Calu3 (cell line): ENCODE measurements around the gene ITPKB. TPM values are rescaled to one million over a fixed set of nuclear protein-coding genes. Genes with fewer than 3 reads are reported as not detected.

Experiments
- BruUV-seq: library from RNA; stranded (reverse); fragments of 400-500 nt; replicated peaks from 2 replicates; lab custom pipeline; 2021; lab: Mats Ljungman, UMichigan
- CTCF ChIA-PET: fragments of 300-600 bp; sonication (Branson Sonifier 250); formaldehyde crosslinking; loops from one replicate; lab custom pipeline; 2022; ENCODE audit warnings: antibody characterized with exemption; lab: Charles Lee
- DNase-seq: peaks from one replicate; pipeline ENCODE4 v3.0.0; 2022
- H3K27ac Mint-ChIP-seq: one replicate; pipeline ENCODE4 v1.8.0; 2022; ENCODE audit warnings: mixed read lengths; ENCODE audit not compliant: unreplicated experiment
- H3K27me3 Mint-ChIP-seq: one replicate; pipeline ENCODE4 v1.8.0; 2022; ENCODE audit warnings: mixed read lengths; ENCODE audit not compliant: unreplicated experiment
- H3K36me3 Mint-ChIP-seq: one replicate; pipeline ENCODE4 v1.8.0; 2022; ENCODE audit warnings: mild to moderate bottlenecking, moderate library complexity, mixed read lengths; ENCODE audit not compliant: insufficient read depth, unreplicated experiment
- H3K4me1 Mint-ChIP-seq: one replicate; pipeline ENCODE4 v1.8.0; 2022; ENCODE audit warnings: mild to moderate bottlenecking, low read depth, mixed read lengths; ENCODE audit not compliant: unreplicated experiment
- H3K4me3 Mint-ChIP-seq: one replicate; pipeline ENCODE4 v1.8.0; 2022; ENCODE audit warnings: mild to moderate bottlenecking, low read depth, moderate library complexity, mixed read lengths; ENCODE audit not compliant: unreplicated experiment
- H3K9me3 Mint-ChIP-seq: one replicate; pipeline ENCODE4 v1.8.0; 2022; ENCODE audit warnings: low read depth, mixed read lengths; ENCODE audit not compliant: unreplicated experiment
- CTCF ChIP-seq: fragments of 200-600 bp; IDR thresholded peaks from one replicate; pipeline ENCODE4 v1.8.0; 2022; ENCODE audit warnings: antibody characterized with exemption; ENCODE audit not compliant: unreplicated experiment
- intact Hi-C: fragments of 100-400 bp; cut with micrococcal nuclease; formaldehyde crosslinking; loops from one replicate; pipeline ENCODE4 v1.10.0; 2022; ENCODE audit not compliant: unreplicated experiment
- total RNA-seq: library from RNA; stranded (reverse); gene quantifications from 2 replicates; pipeline ENCODE4 v1.2.3, GENCODE V29; 2022

Gene ITPKB
- total RNA-seq, 1 experiment from 2014 or later, result 11.8 TPM

- no peak for TF ChIP-seq CTCF
- H3K27ac Mint-ChIP-seq, result no peak overlapping the region
- no TSS peak for BruUV-seq
- no peaks in the 10 kb centered on the region for H3K4me1 Mint-ChIP-seq
- intact Hi-C loops, result no loop called here
- CTCF ChIA-PET, result no interaction called here
- no peaks in the 10 kb centered on the region for H3K27me3 Mint-ChIP-seq
- no peaks in the 10 kb centered on the region for H3K9me3 Mint-ChIP-seq
- no peak for DNase-seq
- H3K4me3 Mint-ChIP-seq, result no peak overlapping the region
- no peaks in the 10 kb centered on the region for H3K36me3 Mint-ChIP-seq
Measured at GRCh38 chr1:226658546-226659125, 80.4 kb downstream of the ITPKB start.

GRCh38 chr1:226657895-226658545 is 81.1 kb downstream of the ITPKB start:
- H3K4me1 Mint-ChIP-seq, result no peaks in the 10 kb centered on the region
- no TSS peak for BruUV-seq
- H3K9me3 Mint-ChIP-seq, result no peaks in the 10 kb centered on the region
- intact Hi-C loops, result no loop called here
- no peak for TF ChIP-seq CTCF
- no peaks in the 10 kb centered on the region for H3K36me3 Mint-ChIP-seq
- DNase-seq, result no peak
- no peaks in the 10 kb centered on the region for H3K27me3 Mint-ChIP-seq
- H3K4me3 Mint-ChIP-seq, result no peak overlapping the region
- CTCF ChIA-PET, result no interaction called here
- H3K27ac Mint-ChIP-seq, result no peak overlapping the region

GRCh38 chr1:226656601-226657277 is 82.3 kb downstream of the ITPKB start:
- no peaks in the 10 kb centered on the region for H3K27me3 Mint-ChIP-seq
- no peaks in the 10 kb centered on the region for H3K4me1 Mint-ChIP-seq
- no peak overlapping the region for H3K4me3 Mint-ChIP-seq
- intact Hi-C loops, result no loop called here
- no peak overlapping the region for H3K27ac Mint-ChIP-seq
- DNase-seq, result no peak
- CTCF ChIA-PET, result no interaction called here
- H3K36me3 Mint-ChIP-seq, result no peaks in the 10 kb centered on the region
- H3K9me3 Mint-ChIP-seq, result no peaks in the 10 kb centered on the region
- BruUV-seq, result no TSS peak
- TF ChIP-seq CTCF, result no peak

- Mint-ChIP-seq H3K4me3 (no peak overlapping the region), H3K36me3 (no peaks in the 10 kb centered on the region), H3K4me1 (no peaks in the 10 kb centered on the region), H3K27ac (no peak overlapping the region), H3K9me3 (no peaks in the 10 kb centered on the region), H3K27me3 (no peaks in the 10 kb centered on the region)
- intact Hi-C loops, result no loop called here
- CTCF ChIA-PET, result no interaction called here
- no peak for DNase-seq
- no peak for TF ChIP-seq CTCF
- no TSS peak for BruUV-seq
Measured at GRCh38 chr1:226656201-226656600, 82.9 kb downstream of the ITPKB start.
